Activated T-helper 1 cell treated with anti-CD3 and anti-CD28 coated beads, Interleukin-12 subunit alpha, Interleukin-12 subunit beta, Interleukin-2, Interleukin-4 antibody, amounts not matched to agents 30 ng/mL and 10 ng/mL and 1 ng/mL, durations not matched to agents 14 hours and 24 hours and 36 hours (primary cell): ENCODE results near the gene TTLL6. TPM values are rescaled to one million over a fixed set of nuclear protein-coding genes. Genes with fewer than 3 reads are reported as not detected.
"Not testable (repeated sequence)": the region's sequence is repeated elsewhere in the genome, so short reads cannot be mapped to it uniquely, and the experiment has no call there.

ENCODE experiments used
- DNase-seq: peaks from one replicate; pipeline ENCODE4 v3.0.0; 2021; ENCODE audit warnings: low spot score
- H3K27ac Mint-ChIP-seq: one replicate; pipeline ENCODE4 v1.8.0; 2021; ENCODE audit warnings: mild to moderate bottlenecking, mixed read lengths
- H3K27me3 Mint-ChIP-seq: one replicate; pipeline ENCODE4 v1.8.0; 2022; ENCODE audit warnings: mild to moderate bottlenecking, moderate library complexity, mixed read lengths; ENCODE audit not compliant: insufficient read depth
- H3K36me3 Mint-ChIP-seq: one replicate; pipeline ENCODE4 v1.8.0; 2021; ENCODE audit warnings: low read depth, mixed read lengths
- H3K4me1 Mint-ChIP-seq: one replicate; pipeline ENCODE4 v1.8.0; 2021; ENCODE audit warnings: low read depth, mixed read lengths
- H3K4me3 Mint-ChIP-seq: one replicate; pipeline ENCODE4 v1.8.0; 2021; ENCODE audit warnings: mild to moderate bottlenecking, moderate library complexity, mixed read lengths
- H3K9me3 Mint-ChIP-seq: one replicate; pipeline ENCODE4 v1.8.0; 2021; ENCODE audit warnings: mixed read lengths
- intact Hi-C: fragments of 100-400 bp; cut with micrococcal nuclease; formaldehyde crosslinking; loops from one replicate; pipeline ENCODE4 v1.15.1; 2024
- total RNA-seq: library from RNA; stranded (reverse); gene quantifications from 2 replicates; pipeline ENCODE4 v1.2.3, GENCODE V29; 2022

The TTLL6 gene
- total RNA-seq: not detected in 2 replicates

DNA sequence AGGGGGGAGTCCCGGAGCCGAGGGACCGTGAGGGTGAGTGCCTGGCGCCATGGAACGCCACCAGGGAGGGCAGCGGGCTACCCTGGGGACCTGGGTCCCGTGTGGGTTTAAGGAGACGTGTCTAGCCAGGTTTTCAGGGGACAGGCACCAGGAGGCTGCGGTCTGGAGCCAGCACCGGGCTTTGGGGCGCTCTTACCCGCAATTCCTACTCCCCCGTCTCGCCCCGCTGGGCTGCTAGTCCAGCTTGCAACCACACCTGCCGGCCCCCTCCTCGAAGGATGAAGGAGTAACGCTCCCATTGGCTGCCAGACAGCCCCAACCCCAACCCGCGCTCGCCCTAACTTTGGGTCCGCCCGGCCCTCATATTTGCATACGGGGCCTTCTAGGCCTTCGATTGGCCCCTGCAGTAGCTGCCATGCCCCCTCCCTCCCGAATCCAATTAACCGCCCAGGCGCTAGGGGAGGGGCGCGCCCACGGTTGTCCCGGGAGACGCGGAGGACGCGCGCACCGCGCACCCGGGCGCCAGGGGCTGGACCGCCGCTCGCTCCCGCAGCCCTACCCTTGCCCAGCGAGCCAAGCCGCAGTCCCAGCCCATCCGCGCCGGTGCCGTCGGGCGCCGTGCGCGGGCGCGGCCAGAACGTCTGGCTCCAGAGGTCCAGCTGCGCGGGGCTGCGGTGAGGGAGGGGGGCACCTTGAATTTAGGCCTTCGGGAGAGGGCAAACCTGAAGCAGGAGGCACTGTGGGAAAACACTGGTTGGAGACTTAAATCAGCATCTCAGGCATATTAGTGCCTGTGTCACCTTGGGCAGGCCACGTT lies at the start of gene TTLL6:
Gene TTLL6 (minus strand): TSS at position 456 of the 817 bp plus-strand sequence. CDS start 157 bp downstream, at position 299.
- peak; percentile 81 for DNase-seq
- Mint-ChIP-seq H3K27me3 (peaks cover 65% of the 10 kb centered on the region), H3K9me3 (no peaks in the 10 kb centered on the region), H3K4me1 (peaks cover 18% of the 10 kb centered on the region), H3K4me3 (peak within 1 kb of the TSS; percentile 81), H3K36me3 (no peaks in the 10 kb centered on the region), H3K27ac (no peak within 1 kb of the TSS)
- intact Hi-C loops: loop anchor here (1.0 kb wide), 2 partner anchors 14 to 24 kb away; partner anchors contain the start of gene CALCOCO2

DNA sequence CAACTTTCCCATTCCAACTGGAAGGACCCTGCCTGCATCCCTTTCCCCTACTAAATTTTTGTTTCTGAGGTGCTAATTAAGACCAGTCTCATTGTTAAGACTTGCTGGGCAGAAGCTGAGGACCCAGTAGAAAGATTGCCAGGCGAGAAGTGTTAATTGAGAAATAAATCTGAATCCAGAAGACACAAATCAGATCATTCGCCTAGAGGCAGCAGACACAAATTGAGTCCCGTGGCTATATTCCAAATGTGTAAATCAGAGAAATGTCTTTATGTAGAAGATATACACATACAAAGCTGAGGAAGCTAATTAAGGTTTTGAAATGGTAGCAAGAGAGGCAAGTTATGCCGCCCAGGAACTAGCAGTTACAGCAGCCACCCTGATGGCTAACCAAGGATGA lies 43.4 kb upstream of the TTLL6 start:
- H3K27ac Mint-ChIP-seq: no peak overlapping the region
- H3K4me3 Mint-ChIP-seq: no peak overlapping the region
- H3K9me3 Mint-ChIP-seq: no peaks in the 10 kb centered on the region
- peaks cover 40% of the 10 kb centered on the region for H3K36me3 Mint-ChIP-seq
- intact Hi-C loops: no loop called here
- H3K4me1 Mint-ChIP-seq: no peaks in the 10 kb centered on the region
- H3K27me3 Mint-ChIP-seq: no peaks in the 10 kb centered on the region
- no peak for DNase-seq

DNA sequence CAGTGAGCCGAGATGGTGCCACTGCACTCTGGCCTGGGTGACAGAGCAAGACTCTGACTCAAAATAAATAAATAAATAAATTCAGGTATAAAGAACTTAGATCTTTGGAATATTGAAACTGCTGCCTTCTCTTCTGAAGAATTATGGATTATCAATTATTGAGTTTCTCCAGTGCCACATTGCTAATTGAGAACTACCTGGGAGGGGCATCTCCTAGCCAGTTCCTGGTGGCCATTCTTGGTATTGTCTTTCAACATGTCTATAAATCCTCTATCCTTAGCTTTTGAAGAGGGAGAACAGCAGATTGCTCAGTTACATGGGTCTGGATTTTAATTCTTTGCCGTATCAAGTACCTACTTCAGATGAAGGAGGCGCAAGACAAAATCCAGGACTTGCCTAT lies 43.0 kb upstream of the TTLL6 start:
- Mint-ChIP-seq H3K4me1 (no peaks in the 10 kb centered on the region), H3K36me3 (peaks cover 43% of the 10 kb centered on the region), H3K9me3 (no peaks in the 10 kb centered on the region), H3K27ac (no peak overlapping the region), H3K27me3 (no peaks in the 10 kb centered on the region), H3K4me3 (no peak overlapping the region)
- no peak for DNase-seq
- intact Hi-C loops: no loop called here

DNA sequence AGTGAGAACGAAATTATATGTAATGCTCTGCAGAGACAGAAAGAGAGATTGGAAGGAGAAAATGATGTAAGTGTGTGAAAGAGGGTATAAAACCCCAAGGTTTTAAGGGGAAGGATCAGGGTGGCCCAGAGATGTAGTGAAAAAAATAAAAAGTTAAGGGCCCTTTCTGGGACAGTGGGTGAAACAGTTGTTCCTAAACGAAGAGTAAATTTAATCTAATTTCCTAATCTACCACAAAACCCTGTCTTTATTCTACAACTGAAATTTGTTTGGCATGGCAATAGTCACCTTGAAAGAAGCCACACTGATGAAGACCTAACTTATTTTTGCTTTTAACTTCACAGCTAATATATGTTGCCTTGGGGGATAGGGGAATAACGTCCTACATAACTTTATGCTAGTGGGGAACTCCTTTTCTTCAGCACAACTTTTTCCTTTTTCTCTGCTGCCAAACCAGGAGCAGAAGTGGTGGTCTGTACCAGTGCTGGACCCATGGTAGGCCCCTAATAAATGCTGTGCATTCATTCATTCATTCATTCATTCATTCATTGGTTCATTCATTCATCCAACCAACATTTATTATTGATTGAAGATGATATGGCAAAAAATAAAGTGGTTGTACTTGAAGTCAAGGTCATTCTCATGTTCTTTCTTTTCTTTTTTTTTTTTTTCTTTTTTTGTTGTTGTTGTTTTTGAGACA lies 39.2 kb upstream of the TTLL6 start:
- H3K27me3 Mint-ChIP-seq: no peaks in the 10 kb centered on the region
- peak overlapping the region; percentile 64 for H3K27ac Mint-ChIP-seq
- intact Hi-C loops: no loop called here
- H3K36me3 Mint-ChIP-seq: peaks cover 36% of the 10 kb centered on the region
- no peaks in the 10 kb centered on the region for H3K9me3 Mint-ChIP-seq
- no peak overlapping the region for H3K4me3 Mint-ChIP-seq
- no peak for DNase-seq
- peaks cover 2% of the 10 kb centered on the region for H3K4me1 Mint-ChIP-seq

DNA sequence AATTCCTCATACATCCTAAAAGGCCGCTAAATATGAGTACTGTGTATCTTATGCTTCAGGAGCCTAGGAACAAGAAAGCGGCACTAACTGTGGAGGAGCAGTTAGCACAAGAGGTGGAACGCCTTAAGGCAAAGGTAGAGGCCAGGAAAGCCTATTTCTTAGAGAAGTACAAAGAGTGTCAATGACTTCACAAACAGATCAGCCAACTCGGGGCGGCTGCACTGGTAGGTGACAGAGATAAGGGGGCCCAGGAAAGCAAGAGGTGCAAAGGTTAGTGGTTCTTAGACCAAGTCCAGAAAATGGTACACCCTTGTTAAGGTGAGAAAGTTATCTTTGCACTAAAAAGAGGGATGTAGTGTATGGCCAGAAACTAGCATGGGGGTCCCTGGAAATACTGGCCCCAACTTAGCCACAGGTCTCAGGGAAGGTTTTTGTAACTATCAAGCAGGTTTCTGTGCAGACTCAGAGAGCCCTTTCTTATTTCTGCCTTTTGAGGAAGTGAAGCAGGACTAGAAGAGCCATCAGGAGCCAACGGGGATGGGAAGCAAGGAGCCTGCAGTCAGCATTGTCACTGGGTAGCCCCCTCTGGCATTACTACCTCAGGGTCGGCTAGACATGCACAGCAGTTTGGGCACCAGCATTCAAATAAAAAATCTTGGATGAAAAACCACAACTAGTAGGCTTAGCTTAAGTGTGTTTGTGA lies 37.9 kb upstream of the TTLL6 start:
- peaks cover 32% of the 10 kb centered on the region for H3K36me3 Mint-ChIP-seq

DNA sequence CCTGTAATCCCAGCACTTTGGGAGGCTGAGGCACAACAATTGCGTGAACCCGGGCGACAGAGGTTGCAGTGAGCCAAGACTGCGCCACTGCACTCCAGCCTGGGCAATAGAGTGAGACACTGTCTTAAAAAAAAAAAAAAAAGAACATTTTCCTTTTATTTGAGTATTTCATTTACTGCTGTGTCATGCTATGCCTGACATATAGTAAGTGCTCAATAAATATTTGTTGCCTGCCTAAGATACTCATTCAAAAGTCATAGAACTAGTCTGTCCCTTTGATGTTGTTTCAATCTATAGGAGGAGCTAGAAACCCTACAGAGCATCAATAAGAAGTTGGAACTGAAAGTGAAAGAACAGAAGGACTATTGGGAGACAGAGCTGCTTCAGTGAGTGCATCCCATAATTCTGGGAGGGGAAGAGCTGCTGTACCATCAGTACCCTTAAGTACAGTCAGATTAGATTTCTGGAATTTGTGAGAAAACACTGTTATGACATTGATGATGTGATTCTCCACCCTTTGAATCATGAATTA lies 33.8 kb upstream of the TTLL6 start:
- H3K27ac Mint-ChIP-seq: peak overlapping the region; percentile 7
- H3K4me3 Mint-ChIP-seq: no peak overlapping the region
- H3K9me3 Mint-ChIP-seq: no peaks in the 10 kb centered on the region
- no peak for DNase-seq
- no peaks in the 10 kb centered on the region for H3K27me3 Mint-ChIP-seq
- intact Hi-C loops: no loop called here
- peaks cover 9% of the 10 kb centered on the region for H3K4me1 Mint-ChIP-seq
- peaks cover 44% of the 10 kb centered on the region for H3K36me3 Mint-ChIP-seq

More for the DNA sequence above, 37.9 kb upstream of the TTLL6 start:
- Mint-ChIP-seq H3K27ac (no peak overlapping the region), H3K4me3 (no peak overlapping the region), H3K9me3 (no peaks in the 10 kb centered on the region), H3K27me3 (no peaks in the 10 kb centered on the region), H3K4me1 (peaks cover 9% of the 10 kb centered on the region)
- intact Hi-C loops: no loop called here
- DNase-seq: no peak

DNA sequence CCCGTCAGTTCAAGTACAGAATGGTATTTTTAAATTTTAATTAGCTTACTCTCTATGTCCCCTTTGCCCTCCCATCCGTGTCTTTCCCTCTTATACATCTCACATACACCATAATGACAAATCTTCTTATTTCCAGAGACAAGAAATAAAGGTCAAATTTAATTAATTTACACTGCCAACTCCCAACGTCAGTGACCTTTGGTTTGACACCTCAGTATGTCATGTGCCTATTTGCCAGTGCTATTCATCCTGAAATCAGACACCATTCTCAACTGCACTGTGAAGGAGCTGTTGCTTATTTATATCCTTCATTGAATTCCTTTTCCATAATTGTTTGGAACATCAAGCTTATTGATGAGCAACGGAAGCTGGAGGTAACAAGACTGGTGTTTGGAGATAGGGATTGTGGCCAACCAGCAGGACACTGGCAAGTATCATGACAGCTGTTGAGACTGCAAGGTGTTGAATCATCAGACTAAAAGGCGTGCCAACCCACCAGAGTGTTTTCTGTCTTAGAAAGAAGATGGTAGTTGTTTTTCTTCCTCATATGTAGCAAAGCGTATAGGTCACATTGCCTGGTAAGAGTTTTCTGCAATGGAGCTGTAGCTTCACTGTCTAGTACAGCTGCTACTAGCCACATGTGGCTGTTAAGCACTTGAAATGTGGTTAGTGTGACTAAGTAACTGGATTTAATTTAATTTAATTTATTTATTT lies 26.3 kb upstream of the TTLL6 start:
- intact Hi-C loops: loop anchor here (5.0 kb wide), 1 partner anchor 36 kb away; no protein-coding TSS in a partner anchor
- H3K4me3 Mint-ChIP-seq: no peak overlapping the region
- peaks cover 29% of the 10 kb centered on the region for H3K36me3 Mint-ChIP-seq

DNA sequence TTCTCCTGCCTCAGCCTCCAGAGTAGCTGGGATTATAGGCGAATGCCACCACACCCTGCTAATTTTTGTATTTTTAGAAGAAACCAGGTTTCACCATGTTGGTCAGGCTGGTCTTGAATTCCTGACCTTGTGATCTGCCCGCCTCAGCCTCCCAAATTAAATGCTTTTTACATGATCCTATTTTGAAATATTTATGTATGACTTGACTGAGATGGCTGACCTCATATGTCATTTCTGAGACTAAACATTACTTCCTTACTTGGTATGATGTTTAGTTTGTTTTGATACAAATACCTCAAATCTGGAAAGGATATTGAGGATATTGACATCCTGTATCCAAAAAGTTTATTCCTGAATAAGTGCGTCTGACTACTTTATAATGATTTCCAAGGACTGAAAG lies 25.7 kb upstream of the TTLL6 start:
- DNase-seq: no peak
- peaks cover 24% of the 10 kb centered on the region for H3K36me3 Mint-ChIP-seq
- intact Hi-C loops: loop anchor here (5.0 kb wide), 1 partner anchor 35 kb away; no protein-coding TSS in a partner anchor
- no peak overlapping the region for H3K27ac Mint-ChIP-seq
- H3K9me3 Mint-ChIP-seq: no peaks in the 10 kb centered on the region
- H3K4me3 Mint-ChIP-seq: no peak overlapping the region
- H3K4me1 Mint-ChIP-seq: peaks cover 40% of the 10 kb centered on the region
- peaks cover 2% of the 10 kb centered on the region for H3K27me3 Mint-ChIP-seq

More for the DNA sequence above, 26.3 kb upstream of the TTLL6 start:
- Mint-ChIP-seq H3K27me3 (peaks cover 2% of the 10 kb centered on the region), H3K27ac (no peak overlapping the region), H3K9me3 (no peaks in the 10 kb centered on the region), H3K4me1 (peaks cover 35% of the 10 kb centered on the region)
- no peak for DNase-seq

DNA sequence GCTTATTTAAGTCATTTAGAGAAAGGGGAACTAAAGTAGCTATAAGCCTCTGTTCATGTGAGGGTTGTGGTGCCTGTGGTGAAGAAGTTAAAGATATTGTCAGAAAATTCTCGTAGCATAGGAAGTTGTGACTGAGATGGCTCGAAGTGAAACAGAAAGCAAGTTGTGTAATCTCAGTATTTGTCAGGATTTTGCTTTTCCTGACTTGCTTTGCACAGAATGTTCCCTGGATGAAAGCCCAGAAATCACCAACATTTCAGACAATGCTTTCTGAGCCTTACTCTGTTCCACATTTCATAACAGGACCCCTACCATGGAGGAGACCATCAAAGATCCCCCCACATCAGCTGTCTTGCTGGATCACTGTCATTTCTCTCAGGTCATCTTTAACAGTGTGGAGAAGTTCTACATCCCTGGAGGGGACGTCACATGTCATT lies 24.4 kb upstream of the TTLL6 start:
- peaks cover 25% of the 10 kb centered on the region for H3K36me3 Mint-ChIP-seq
- H3K27me3 Mint-ChIP-seq: peaks cover 2% of the 10 kb centered on the region

DNA sequence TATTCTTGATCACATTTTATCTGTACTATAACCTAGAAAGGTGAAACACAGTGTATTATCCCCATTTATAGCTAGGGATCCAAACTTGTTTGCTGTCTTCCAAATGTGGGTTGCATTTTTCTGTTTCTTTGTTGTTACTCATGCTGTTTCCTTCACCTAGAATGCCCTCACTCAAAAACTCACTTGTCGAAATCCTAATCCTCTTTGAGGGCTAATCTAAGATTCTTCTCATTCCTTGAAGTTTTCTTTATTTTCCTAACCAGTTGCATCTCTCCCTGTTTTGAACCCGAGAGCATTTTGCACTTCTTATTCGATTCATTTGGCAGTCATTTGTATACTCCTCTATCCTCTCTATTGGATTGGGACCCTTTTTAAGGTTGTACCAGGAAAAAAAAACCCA lies 23.4 kb upstream of the TTLL6 start:
- peaks cover 31% of the 10 kb centered on the region for H3K36me3 Mint-ChIP-seq
- H3K27ac Mint-ChIP-seq: no peak overlapping the region
- no peak overlapping the region for H3K4me3 Mint-ChIP-seq

More for the DNA sequence above, 24.4 kb upstream of the TTLL6 start:
- Mint-ChIP-seq H3K4me1 (peaks cover 54% of the 10 kb centered on the region), H3K4me3 (peak overlapping the region; percentile 66), H3K27ac (peak overlapping the region; percentile 9), H3K9me3 (no peaks in the 10 kb centered on the region)
- intact Hi-C loops: loop anchor here (1.0 to 5.0 kb wide), 4 partner anchors 10 to 501 kb away; partner anchors contain the start of genes CALCOCO2 and TTLL6
- DNase-seq: peak; percentile 54

DNA sequence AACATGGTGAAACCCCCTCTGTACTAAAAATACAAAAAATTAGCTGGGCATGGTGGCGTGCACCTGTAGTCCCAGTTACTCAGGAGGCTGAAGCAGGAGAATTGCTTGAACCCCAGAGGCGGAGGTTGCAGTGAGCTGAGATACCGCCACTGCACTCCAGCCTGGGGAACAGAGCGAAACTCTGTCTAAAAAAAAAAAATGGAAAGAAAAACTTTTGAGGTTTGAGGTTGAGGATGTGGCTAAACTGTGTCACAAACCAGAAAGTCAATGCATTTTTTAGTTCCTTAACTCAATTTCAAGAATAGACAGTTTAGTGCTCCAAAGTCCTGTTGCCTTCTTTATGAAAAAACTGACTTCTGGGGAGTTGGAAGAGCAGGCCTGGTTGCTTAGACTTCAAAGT lies 20.4 kb upstream of the TTLL6 start:
- Mint-ChIP-seq H3K4me1 (peaks cover 85% of the 10 kb centered on the region), H3K4me3 (peak overlapping the region; percentile 69), H3K27ac (peak overlapping the region; percentile 81), H3K36me3 (peaks cover 29% of the 10 kb centered on the region)
- intact Hi-C loops: loop anchor here (10.0 kb wide), 1 partner anchor 1193 kb away; the partner anchor contains the start of gene KPNB1
- peak; percentile 45 for DNase-seq
- H3K9me3 Mint-ChIP-seq, H3K27me3 Mint-ChIP-seq: not testable (repeated sequence)

More for the DNA sequence above, 23.4 kb upstream of the TTLL6 start:
- no peaks in the 10 kb centered on the region for H3K9me3 Mint-ChIP-seq
- intact Hi-C loops: loop anchor here (2.0 to 5.0 kb wide), 2 partner anchors 33 to 502 kb away; no protein-coding TSS in a partner anchor
- no peak for DNase-seq
- H3K27me3 Mint-ChIP-seq: peaks cover 2% of the 10 kb centered on the region
- H3K4me1 Mint-ChIP-seq: peaks cover 64% of the 10 kb centered on the region

DNA sequence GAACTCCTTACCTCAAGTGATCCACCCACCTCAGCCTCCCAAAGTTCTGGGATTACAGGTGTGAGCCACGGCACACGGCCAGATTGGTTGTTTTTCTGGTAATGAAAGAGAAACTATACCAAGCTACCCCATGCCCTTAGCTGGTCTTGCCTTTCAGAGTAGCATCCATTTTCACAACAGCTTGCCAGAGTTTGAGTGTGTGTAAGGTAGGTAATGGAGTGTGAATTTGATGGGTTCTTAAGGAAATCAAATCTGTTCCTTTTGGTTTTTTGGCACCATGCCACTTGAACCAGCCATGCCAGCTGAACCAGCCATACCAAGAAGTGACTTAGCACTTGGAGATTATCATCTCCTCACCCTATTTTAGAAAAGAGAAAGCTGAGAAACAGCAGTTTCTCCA lies 18.9 kb upstream of the TTLL6 start:
- peaks cover 25% of the 10 kb centered on the region for H3K36me3 Mint-ChIP-seq
- intact Hi-C loops: loop anchor here (10.0 kb wide), 1 partner anchor 1191 kb away; the partner anchor contains the start of gene KPNB1
- no peak for DNase-seq
- peak overlapping the region; percentile 22 for H3K4me3 Mint-ChIP-seq
- no peaks in the 10 kb centered on the region for H3K9me3 Mint-ChIP-seq
- H3K4me1 Mint-ChIP-seq: peaks cover 84% of the 10 kb centered on the region
- peaks cover 2% of the 10 kb centered on the region for H3K27me3 Mint-ChIP-seq
- H3K27ac Mint-ChIP-seq: no peak overlapping the region
